GM19035 (cell line): ENCODE results near the gene NAA50.

Source experiments
- ATAC-seq: cut with Tn5 transposase; IDR thresholded peaks from one replicate; pipeline ENCODE4 v1.9.1; 2021; ENCODE audit not compliant: unreplicated experiment

NAA50 gene

GRCh38 chr3:113690482-113690881 lies 55.6 kb downstream of the NAA50 start:
- ATAC-seq = no peak

- ATAC-seq = no peak
These were observed 59.9 kb downstream of the NAA50 start for GRCh38 chr3:113685956-113686721.

- no peak for ATAC-seq
These were observed 60.9 kb downstream of the NAA50 start for GRCh38 chr3:113685124-113685523.

- ATAC-seq = no peak
These were observed 61.7 kb downstream of the NAA50 start for GRCh38 chr3:113684271-113684819.

- ATAC-seq = no peak
These were observed 67.3 kb downstream of the NAA50 start for GRCh38 chr3:113678773-113679172.

- no peak for ATAC-seq
These were observed 68.3 kb downstream of the NAA50 start for GRCh38 chr3:113677737-113678136.

GRCh38 chr3:113676261-113676660 lies 69.8 kb downstream of the NAA50 start:
- ATAC-seq = no peak

- ATAC-seq = no peak
These were observed 72.5 kb downstream of the NAA50 start for GRCh38 chr3:113673593-113673992.

GRCh38 chr3:113668015-113668414 lies 78.0 kb downstream of the NAA50 start:
- ATAC-seq = no peak
